Measurements from ENCODE around the gene KCNMB3.

KCNMB3 gene

DNA sequence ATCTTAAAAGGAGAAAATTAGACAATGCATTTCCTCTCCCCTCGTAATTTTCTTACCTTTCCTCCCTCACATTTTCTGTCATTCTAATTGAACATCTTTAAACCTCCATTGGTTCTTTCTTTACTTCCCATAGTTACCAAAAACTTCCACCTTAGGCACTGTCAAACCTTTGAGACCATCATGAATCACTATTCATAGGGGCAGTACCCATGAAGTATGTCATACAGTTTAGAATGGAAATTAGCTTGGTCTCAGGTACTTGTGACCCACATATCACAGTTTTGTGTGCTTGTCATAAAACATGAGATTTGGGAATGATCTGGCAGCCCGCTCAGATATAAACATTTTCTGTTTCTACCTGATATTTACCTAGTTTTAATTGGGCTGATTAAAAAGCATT, 50.1 kb downstream of the KCNMB3 start:
- in situ Hi-C loops (cut with MboI; ENCODE audit: low sequenced_read_pairs): no loop called here

DNA sequence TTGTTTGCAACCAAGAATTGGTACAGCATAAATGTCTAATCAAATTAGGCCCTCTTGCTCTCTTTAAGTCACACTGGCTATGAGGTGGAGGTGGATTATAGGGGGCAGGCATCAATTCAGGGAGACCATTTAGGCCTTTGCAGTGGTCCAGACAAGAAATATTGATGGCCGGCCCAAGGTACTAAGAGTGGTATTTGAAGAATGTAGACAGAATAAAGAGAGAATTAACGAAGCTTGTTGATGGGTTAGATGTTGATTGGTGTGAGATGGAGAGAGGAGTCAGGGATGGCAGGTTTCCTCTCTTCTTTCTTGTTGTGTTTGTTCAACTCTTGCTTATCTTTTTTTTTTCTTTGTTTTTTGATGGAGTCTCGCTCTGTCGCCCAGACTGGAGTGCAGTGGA, 54.2 kb downstream of the KCNMB3 start:
- in situ Hi-C loops (cut with MboI; ENCODE audit: low sequenced_read_pairs): no loop called here

DNA sequence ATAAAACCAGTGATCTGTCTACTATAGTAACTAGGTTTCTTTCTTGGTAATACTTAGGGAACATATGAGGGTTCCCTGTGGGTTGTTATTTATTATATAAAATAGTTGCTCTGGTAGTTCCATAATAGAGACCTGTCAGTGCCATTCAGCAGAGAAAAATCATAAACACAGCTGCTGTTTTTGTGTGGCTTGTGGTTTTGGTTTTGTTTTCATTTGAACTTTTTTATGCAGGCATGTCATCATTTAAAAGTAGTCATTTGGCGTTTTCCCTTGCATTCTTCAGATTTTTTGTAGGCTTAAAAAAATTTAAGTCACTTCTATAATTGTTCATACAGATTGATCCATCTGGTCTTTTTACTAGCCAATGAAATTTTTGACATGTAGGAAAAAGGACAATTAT, 54.8 kb downstream of the KCNMB3 start:
- in situ Hi-C loops (cut with MboI; ENCODE audit: low sequenced_read_pairs): no loop called here

DNA sequence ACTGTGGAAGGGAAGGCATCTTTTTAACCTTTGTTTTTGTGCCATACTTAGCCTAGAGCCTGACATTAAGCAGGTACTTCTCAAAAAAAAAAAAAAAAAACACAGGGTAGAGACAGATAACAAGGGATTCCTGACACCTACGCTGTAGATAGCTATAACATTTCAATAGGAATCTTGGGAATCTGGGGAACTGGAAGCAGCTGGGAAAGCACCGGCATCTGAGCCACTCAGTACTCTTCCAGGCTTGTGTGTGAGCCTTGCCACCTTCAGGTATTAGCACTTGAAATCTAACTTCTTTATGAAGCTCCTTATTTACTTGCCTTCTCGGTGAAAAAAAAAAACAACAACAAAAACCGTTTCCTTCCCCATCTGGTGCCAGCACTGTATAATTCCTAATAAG, 56.0 kb downstream of the KCNMB3 start:
- in situ Hi-C loops (cut with MboI; ENCODE audit: low sequenced_read_pairs): no loop called here
